ENCODE measurements around the gene PRSS56. TPM values are rescaled to one million over a fixed set of nuclear protein-coding genes. Genes with fewer than 3 reads are reported as not detected.

The PRSS56 gene
- total RNA-seq, 4 donors from 2014 or later: not detected

DNA sequence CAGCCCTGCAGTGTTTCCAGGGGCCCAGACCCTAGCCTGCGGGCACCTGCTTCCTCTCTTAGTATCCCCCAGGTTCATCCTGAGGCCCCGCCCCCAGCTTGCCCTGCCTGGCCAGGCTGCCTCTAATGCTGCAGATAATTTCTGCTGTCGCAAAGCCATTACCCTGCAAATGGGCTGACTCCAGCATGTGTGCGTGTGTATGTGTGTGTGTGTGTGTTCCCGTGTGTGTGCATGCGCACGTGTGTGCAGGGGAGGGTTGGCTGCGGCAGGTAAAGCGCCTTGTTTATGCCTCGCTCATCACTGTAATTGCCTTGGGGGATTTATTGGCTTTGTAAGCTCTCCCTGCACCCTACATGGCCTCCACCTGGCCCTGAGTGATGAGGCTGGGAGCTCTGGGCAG lies 7.6 kb upstream of the PRSS56 start:
- H3K4me3 ChIP-seq (ENCODE audit: low read depth, poor library complexity, severe bottlenecking): no peak overlapping the region
- DNase-seq (ENCODE audit: low spot score in 2 of 2): no peak
- WGBS, 2 donors: 58 to 60% methylated on average over 10 of the region's 10 CpGs
- intact Hi-C loops (cut with DNase I; ENCODE audit: low total_unique reads): no loop called here
- no peak for TF ChIP-seq POLR2A (IDR thresholded peaks at IDR 0.05)
- TF ChIP-seq, protein P1, sequence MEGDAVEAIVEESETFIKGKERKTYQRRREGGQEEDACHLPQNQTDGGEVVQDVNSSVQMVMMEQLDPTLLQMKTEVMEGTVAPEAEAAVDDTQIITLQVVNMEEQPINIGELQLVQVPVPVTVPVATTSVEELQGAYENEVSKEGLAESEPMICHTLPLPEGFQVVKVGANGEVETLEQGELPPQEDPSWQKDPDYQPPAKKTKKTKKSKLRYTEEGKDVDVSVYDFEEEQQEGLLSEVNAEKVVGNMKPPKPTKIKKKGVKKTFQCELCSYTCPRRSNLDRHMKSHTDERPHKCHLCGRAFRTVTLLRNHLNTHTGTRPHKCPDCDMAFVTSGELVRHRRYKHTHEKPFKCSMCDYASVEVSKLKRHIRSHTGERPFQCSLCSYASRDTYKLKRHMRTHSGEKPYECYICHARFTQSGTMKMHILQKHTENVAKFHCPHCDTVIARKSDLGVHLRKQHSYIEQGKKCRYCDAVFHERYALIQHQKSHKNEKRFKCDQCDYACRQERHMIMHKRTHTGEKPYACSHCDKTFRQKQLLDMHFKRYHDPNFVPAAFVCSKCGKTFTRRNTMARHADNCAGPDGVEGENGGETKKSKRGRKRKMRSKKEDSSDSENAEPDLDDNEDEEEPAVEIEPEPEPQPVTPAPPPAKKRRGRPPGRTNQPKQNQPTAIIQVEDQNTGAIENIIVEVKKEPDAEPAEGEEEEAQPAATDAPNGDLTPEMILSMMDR (IDR thresholded peaks at IDR 0.05): no peak

DNA sequence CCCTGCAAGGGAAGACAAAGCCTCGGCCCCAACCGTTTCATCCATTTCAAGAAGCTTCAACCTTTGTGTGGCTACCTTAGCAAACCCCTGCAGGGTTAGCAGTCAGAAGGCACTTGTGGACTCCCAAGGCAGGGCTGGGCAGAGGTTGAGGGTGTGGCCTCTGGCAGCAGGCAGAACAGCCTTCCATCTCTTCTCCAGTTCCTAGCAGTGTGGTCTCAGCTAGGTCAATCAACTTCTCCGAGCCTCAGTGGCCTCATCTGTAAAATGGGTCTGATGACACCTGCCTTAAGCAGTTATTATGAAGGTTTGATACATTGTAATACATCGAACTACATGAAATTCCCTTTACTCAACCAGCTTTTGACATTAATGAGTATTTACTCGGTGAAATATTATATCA lies 6.8 kb upstream of the PRSS56 start:
- intact Hi-C loops (cut with DNase I; ENCODE audit: low total_unique reads): no loop called here
- TF ChIP-seq, protein P1 (IDR thresholded peaks at IDR 0.05): no peak
- TF ChIP-seq POLR2A (IDR thresholded peaks at IDR 0.05): no peak
- 77 to 82% methylated on average over 5 of the region's 5 CpGs for WGBS, 2 donors
- no peak for DNase-seq (ENCODE audit: low spot score in 2 of 2)
- no peak overlapping the region for H3K4me3 ChIP-seq (ENCODE audit: low read depth, poor library complexity, severe bottlenecking)

DNA sequence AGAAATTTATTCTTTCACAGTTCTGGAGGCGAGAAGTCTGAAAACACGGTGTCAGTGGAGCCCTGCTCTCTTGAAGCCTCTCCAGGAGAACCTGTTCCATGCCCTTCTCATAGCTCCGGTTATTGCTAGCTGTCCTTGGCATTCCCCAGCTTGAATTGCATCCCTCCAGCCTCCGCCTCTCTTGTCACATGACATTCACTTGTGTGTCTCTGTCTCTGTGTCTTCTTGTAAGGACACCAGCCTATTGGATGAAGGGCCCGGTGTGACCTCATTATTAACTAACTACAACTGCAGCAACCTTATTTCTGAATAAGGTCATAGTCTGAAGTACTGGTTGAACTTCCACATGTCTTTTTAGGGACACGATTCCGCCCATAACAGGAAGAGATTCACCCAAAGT lies 4.5 kb upstream of the PRSS56 start:
- DNase-seq (ENCODE audit: low spot score in 2 of 2): no peak
- intact Hi-C loops (cut with DNase I; ENCODE audit: low total_unique reads): no loop called here
- TF ChIP-seq, protein P1 (IDR thresholded peaks at IDR 0.05): no peak
- no peak for TF ChIP-seq POLR2A (IDR thresholded peaks at IDR 0.05)
- WGBS, 2 donors: 87 to 89% methylated on average over 7 of the region's 7 CpGs
- H3K4me3 ChIP-seq (ENCODE audit: low read depth, poor library complexity, severe bottlenecking): no peak overlapping the region

DNA sequence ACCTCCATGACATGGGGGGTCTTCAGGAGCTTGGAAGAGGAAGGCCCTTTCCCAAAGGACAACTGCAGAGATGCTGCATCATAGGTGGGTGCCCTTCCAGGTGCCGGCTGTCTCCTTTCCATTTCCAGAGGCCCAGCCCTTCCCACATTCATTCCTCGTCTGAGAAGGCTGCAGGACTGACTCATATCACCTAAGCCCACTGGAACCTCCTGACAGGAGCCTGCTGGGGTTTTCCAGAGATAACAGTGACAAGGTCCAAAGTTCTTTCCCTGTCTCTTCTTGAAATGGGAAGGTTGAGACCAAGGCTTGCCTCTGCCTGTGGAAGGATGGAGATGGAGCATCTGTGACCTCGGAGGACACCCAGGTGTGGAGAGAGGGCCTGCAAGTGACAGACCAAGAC lies 3.6 kb upstream of the PRSS56 start:
- DNase-seq (ENCODE audit: low spot score in 2 of 2): no peak
- TF ChIP-seq, protein P1 (IDR thresholded peaks at IDR 0.05): no peak
- no peak for TF ChIP-seq POLR2A (IDR thresholded peaks at IDR 0.05)
- 92 to 96% methylated on average over 3 of the region's 3 CpGs for WGBS, 2 donors
- intact Hi-C loops (cut with DNase I; ENCODE audit: low total_unique reads): no loop called here
- H3K4me3 ChIP-seq (ENCODE audit: low read depth, poor library complexity, severe bottlenecking): no peak overlapping the region

DNA sequence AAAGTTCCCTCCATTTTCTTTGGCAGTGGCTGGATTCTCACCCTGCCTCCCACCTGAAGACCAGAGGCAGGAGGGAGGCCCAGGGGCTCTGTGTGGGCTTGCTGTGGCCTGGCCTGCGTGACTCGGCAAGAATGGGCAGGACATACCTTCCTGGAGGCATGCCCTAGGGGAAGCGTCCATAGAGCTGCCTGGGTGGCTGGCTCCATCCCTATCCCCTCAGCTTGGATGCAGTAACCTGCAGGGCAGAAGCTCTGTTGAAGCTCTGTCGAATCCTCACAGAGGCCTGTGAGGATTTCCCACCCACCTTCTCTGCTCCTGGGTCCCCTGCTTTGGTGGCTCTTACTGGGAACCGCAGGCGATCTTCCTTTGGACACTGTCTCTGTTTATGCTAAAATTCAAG lies 1.3 kb upstream of the PRSS56 start:
- WGBS, 2 donors: 69 to 73% methylated on average over 4 to 6 of the region's 6 CpGs
- intact Hi-C loops (cut with DNase I; ENCODE audit: low total_unique reads): no loop called here
- DNase-seq (ENCODE audit: low spot score in 2 of 2): no peak

DNA sequence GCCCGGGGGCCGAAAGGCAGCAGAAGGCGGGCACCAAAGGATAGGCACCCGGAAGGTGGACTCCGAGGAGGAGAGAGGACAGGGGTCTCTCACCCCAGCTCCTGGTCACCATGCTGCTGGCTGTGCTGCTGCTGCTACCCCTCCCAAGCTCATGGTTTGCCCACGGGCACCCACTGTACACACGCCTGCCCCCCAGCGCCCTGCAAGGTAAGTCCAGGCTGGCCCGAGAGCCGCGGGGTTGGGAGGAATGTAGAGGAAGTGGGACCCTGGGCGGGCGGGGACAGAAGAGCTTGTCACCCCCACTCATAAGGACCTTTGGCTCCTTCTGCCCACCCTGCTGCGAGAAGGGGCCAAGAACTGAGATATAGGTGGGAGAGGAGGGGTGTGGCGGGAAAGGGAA lies 301 bp downstream of the PRSS56 start:
- TF ChIP-seq POLR2A (IDR thresholded peaks at IDR 0.05): no peak
- TF ChIP-seq, protein P1 (IDR thresholded peaks at IDR 0.05): no peak
- intact Hi-C loops (cut with DNase I; ENCODE audit: low total_unique reads): no loop called here
- no peak overlapping the region for H3K4me3 ChIP-seq (ENCODE audit: low read depth, poor library complexity, severe bottlenecking)
- DNase-seq (ENCODE audit: low spot score in 2 of 2): no peak
- WGBS, 2 donors: 64 to 78% methylated on average over 15 of the region's 15 CpGs

More for the DNA sequence above, 1.3 kb upstream of the PRSS56 start:
- H3K4me3 ChIP-seq (ENCODE audit: low read depth, poor library complexity, severe bottlenecking): no peak overlapping the region
- TF ChIP-seq, protein P1 (IDR thresholded peaks at IDR 0.05): no peak
- TF ChIP-seq POLR2A (IDR thresholded peaks at IDR 0.05): no peak
